Neuron (in vitro differentiated cells): ENCODE measurements around the gene TLE5.
"Not testable (repeated sequence)": the region's sequence is repeated elsewhere in the genome, so short reads cannot be mapped to it uniquely, and the experiment has no call there.

Experiments
- H2AFZ ChIP-seq: one replicate; pipeline ENCODE4 v1.6.1; 2013; ENCODE audit warnings: low read depth, mild to moderate bottlenecking, inconsistent platforms, low read length, moderate library complexity
- H3K27me3 ChIP-seq: one replicate; pipeline ENCODE4 v1.6.1; 2013; ENCODE audit warnings: low read length; ENCODE audit not compliant: insufficient read depth
- H3K36me3 ChIP-seq: one replicate; pipeline ENCODE4 v1.6.1; 2013; ENCODE audit warnings: low read length; ENCODE audit not compliant: insufficient read depth
- H3K4me1 ChIP-seq: one replicate; pipeline ENCODE4 v1.6.1; 2013; ENCODE audit warnings: low read length; ENCODE audit not compliant: insufficient read depth
- H3K4me3 ChIP-seq: 2 replicates; pipeline ENCODE4 v1.5.1; 2013; ENCODE audit warnings: mild to moderate bottlenecking, low read length, moderate library complexity
- H3K9me3 ChIP-seq: one replicate; pipeline ENCODE4 v1.6.1; 2013; ENCODE audit warnings: low read length

Gene TLE5

DNA sequence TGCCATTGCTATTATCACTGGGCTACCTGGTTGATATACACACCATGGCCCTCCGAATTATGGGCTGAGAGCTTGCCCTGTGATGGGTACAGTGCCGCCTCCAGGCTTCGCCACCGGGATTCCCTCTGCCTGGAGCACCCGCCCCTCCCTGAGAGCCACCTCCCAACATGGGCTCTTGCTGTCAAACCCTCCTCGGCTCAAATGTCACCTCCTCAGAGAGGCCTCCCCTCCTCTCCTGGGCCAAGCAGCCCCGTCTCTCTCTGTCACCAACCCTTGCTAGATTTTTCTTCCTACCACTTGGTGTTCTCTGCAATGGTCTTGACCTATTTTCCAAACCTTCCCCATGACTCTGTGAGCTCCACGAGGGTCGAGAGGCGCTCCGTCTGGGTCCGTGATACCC, 21.0 kb downstream of the TLE5 start:
- Histone ChIP-seq H3K36me3 (no peaks in the 10 kb centered on the region), H3K9me3 (no peaks in the 10 kb centered on the region), H2AFZ (no peak overlapping the region), H3K4me3 (no peak overlapping the region), H3K27me3 (peaks cover 26% of the 10 kb centered on the region), H3K4me1 (peaks cover 19% of the 10 kb centered on the region)

DNA sequence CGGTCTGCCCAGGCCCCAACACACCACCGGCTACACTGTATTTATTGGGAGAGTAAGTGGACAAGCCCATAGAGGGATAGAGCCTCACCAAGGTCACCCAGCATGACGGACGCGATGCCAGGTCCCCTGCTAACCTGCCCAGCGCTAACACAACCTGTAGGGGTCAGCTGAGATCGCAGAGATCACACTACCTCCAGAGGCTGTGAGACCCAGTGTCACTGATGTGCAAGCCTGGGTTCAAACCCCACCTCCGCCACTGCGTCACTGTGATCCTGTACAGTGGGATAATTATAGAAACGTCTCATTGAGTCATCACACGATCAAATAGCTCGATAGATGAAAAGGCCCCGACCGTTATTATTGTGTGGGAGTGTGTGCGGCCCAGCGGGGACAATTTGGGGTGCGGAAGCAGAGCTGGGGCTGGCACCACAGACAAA, 22.6 kb downstream of the TLE5 start:
- Histone ChIP-seq H3K9me3 (no peaks in the 10 kb centered on the region), H3K36me3 (no peaks in the 10 kb centered on the region), H3K4me3 (no peak overlapping the region), H2AFZ (no peak overlapping the region), H3K4me1 (peaks cover 24% of the 10 kb centered on the region), H3K27me3 (peaks cover 22% of the 10 kb centered on the region)

GRCh38 chr19:3039125-3039524, 23.2 kb downstream of the TLE5 start:
- Histone ChIP-seq H2AFZ (no peak overlapping the region), H3K4me1 (peaks cover 29% of the 10 kb centered on the region), H3K27me3 (peaks cover 26% of the 10 kb centered on the region), H3K9me3 (no peaks in the 10 kb centered on the region), H3K4me3 (no peak overlapping the region), H3K36me3 (no peaks in the 10 kb centered on the region)

DNA sequence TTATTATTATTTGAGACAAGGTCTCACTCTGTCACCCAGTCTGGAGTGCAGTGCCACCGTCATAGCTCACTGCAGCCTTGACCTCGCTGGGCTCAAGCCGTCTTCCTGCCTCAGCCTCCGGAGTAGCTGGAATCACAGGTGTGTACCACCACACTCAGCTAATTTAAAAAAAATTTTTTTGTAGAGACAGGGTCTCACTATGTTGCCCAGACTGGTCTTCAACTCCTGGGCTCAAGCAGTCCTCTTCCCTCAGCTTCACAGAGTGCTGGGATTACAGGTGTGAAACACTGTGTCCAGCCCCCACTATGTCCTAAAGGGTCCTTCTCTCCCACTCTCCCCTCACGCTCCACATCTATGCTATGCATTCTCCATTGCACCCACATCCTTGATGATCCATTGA, 24.1 kb downstream of the TLE5 start:
- H3K27me3 ChIP-seq = peaks cover 33% of the 10 kb centered on the region
- no peaks in the 10 kb centered on the region for H3K9me3 ChIP-seq
- H3K36me3 ChIP-seq = no peaks in the 10 kb centered on the region
- no peak overlapping the region for H2AFZ ChIP-seq
- no peak overlapping the region for H3K4me3 ChIP-seq
- peaks cover 30% of the 10 kb centered on the region for H3K4me1 ChIP-seq

- Histone ChIP-seq H3K4me1 (peaks cover 23% of the 10 kb centered on the region), H3K27me3 (peaks cover 41% of the 10 kb centered on the region)
- H3K4me3 ChIP-seq, H2AFZ ChIP-seq, H3K36me3 ChIP-seq, H3K9me3 ChIP-seq: not testable (repeated sequence)
Observed at GRCh38 chr19:3036977-3037544, 25.2 kb downstream of the TLE5 start.

- Histone ChIP-seq H3K4me3 (peak overlapping the region; percentile 35), H3K36me3 (no peaks in the 10 kb centered on the region), H3K27me3 (peaks cover 46% of the 10 kb centered on the region), H3K4me1 (peaks cover 19% of the 10 kb centered on the region), H2AFZ (peak overlapping the region; percentile 58), H3K9me3 (peaks cover 2% of the 10 kb centered on the region)
Observed at GRCh38 chr19:3036119-3036976, 25.9 kb downstream of the TLE5 start.

DNA sequence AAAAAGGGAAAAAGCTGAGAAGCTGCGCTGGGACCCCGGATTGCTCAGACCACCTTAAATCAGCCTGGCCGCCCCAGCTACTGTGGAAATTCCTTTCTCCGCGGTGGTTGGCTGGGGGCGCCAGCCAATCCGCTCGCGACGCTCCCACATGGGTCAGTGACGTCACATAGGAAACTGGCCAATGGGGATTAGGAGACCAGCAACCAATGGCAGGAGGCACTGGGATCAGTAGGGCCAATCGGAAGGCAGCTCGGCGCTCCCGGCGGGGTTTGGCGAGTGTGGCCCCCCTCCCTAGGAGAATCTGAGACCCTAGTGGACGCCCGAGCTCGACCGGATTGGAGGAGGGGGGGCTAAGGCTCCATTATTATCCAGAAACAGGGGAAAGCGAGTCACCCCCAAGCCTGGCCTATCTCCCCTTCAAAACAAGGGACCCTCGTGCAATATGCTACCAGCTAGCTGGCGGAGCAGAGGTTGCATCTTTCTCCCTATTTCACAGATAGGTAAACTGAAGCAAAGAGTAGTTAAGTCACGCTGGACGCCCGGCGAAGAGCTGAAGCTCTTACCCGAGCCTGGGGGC, 26.7 kb downstream of the TLE5 start:
- peak overlapping the region; percentile 58 for H2AFZ ChIP-seq
- H3K4me3 ChIP-seq = peak overlapping the region; percentile 35
- peaks cover 19% of the 10 kb centered on the region for H3K4me1 ChIP-seq
- peaks cover 52% of the 10 kb centered on the region for H3K27me3 ChIP-seq
- H3K9me3 ChIP-seq = peaks cover 2% of the 10 kb centered on the region
- H3K36me3 ChIP-seq = no peaks in the 10 kb centered on the region

GRCh38 chr19:3034656-3035541, 27.4 kb downstream of the TLE5 start:
- Histone ChIP-seq H3K27me3 (peaks cover 56% of the 10 kb centered on the region), H3K4me1 (peaks cover 19% of the 10 kb centered on the region), H3K9me3 (peaks cover 2% of the 10 kb centered on the region), H3K4me3 (peak overlapping the region; percentile 15), H2AFZ (no peak overlapping the region), H3K36me3 (no peaks in the 10 kb centered on the region)

DNA sequence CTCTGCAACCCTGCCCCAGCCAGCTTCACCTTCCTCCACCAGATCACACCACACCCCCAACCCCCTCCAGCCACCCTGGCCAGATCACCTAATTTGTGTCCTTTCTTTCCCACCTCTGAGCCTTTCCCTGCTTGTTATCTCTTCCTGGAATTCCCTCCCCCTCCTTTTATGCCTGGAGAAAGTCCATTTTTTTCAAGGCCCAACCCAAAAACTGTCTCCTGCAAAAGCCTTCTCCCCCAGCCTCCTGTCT, 28.0 kb downstream of the TLE5 start:
- peaks cover 2% of the 10 kb centered on the region for H3K9me3 ChIP-seq
- no peaks in the 10 kb centered on the region for H3K36me3 ChIP-seq
- peaks cover 19% of the 10 kb centered on the region for H3K4me1 ChIP-seq
- no peak overlapping the region for H3K4me3 ChIP-seq
- no peak overlapping the region for H2AFZ ChIP-seq
- peaks cover 56% of the 10 kb centered on the region for H3K27me3 ChIP-seq

DNA sequence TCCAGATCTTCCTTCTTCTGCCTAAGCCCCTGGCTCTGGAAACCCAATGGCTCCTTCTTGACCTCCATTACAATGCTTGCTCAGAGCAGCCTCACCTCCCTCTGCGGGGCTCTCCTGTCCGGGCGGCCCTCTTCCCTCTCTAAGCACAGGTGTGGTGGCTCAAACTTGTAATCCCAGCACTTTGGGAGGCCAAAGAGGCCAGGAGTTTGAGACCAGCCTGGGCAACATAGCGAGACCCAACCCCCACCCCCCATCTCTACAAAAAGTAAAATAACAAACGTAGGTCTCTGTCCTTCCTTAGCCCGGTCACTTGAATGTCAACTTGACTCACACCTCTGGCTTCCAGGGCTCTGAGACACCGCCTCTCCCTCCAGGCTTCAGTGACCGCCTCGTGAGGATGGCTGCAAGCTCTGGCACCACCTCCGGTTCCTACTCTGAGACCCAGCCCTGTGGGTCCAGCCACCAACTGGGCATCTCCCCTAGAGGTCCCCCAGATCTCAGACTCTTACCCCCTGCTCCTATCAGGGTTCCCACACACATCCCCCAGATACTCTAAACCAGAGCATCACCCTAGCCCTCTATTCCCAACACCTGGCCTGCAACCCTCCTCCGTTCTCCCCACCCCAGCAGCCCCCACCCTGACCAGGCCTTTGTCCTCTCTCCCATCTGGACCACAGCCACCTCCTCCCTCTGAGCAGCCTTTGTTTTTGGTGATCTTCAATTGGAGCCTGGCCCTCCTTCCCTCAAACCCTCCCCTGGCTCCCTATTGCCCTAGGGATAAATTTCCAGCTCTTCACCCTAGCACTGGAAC, 28.5 kb downstream of the TLE5 start:
- peaks cover 2% of the 10 kb centered on the region for H3K9me3 ChIP-seq
- H3K4me3 ChIP-seq = no peak overlapping the region
- H3K36me3 ChIP-seq = no peaks in the 10 kb centered on the region
- H2AFZ ChIP-seq = no peak overlapping the region
- H3K27me3 ChIP-seq = peaks cover 53% of the 10 kb centered on the region
- peaks cover 19% of the 10 kb centered on the region for H3K4me1 ChIP-seq

DNA sequence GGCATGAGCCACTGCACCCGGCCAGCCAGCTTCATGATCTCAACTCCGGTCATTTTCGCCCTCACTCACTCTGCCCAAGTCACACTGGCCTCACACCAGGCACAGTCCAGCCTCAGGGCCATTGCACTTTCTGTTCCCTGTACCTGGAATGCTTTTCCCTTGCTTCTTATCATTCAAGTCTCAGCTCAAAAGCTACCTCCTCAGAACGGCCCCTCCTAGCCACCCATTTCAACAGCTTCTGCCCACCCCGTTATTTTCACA, 30.8 kb downstream of the TLE5 start:
- H3K36me3 ChIP-seq = no peaks in the 10 kb centered on the region
- H2AFZ ChIP-seq = no peak overlapping the region
- peaks cover 7% of the 10 kb centered on the region for H3K9me3 ChIP-seq
- peaks cover 20% of the 10 kb centered on the region for H3K4me1 ChIP-seq
- H3K27me3 ChIP-seq = peaks cover 68% of the 10 kb centered on the region
- H3K4me3 ChIP-seq = no peak overlapping the region

GRCh38 chr19:3029065-3029923, 33.0 kb downstream of the TLE5 start, which contains the start of gene TLE2:
TSS of gene TLE2 (minus strand) at chr19:3029280. CDS start at chr19:3028904, 376 bp downstream.
- Histone ChIP-seq H3K4me3 (no peak within 1 kb of the TSS), H3K9me3 (peaks cover 7% of the 10 kb centered on the region), H3K27me3 (peaks cover 81% of the 10 kb centered on the region), H3K4me1 (peaks cover 6% of the 10 kb centered on the region), H3K36me3 (no peaks in the 10 kb centered on the region), H2AFZ (no peak within 1 kb of the TSS)
